Activated CD8-positive, alpha-beta T cell treated with anti-CD3 and anti-CD28 coated beads for 36 hours (primary cell): ENCODE results near the gene CCDC38. TPM values are rescaled to one million over a fixed set of nuclear protein-coding genes. Genes with fewer than 3 reads are reported as not detected.

Experiments used
- ATAC-seq: fragments of 200-7000 bp; cut with Tn5 transposase; one replicate; pipeline ENCODE4 v1.10.0; 2021; ENCODE audit warnings: mild to moderate bottlenecking, moderate library complexity
- CTCF ChIA-PET: fragments of 350-600 bp; sonication (Branson Sonifier 250); formaldehyde crosslinking; loops from one replicate; lab custom pipeline; 2021; ENCODE audit warnings: antibody characterized with exemption; lab: Charles Lee
- POLR2A ChIA-PET: fragments of 350-600 bp; sonication (Branson Sonifier 250); formaldehyde crosslinking; loops from one replicate; lab custom pipeline; 2021; ENCODE audit warnings: antibody characterized with exemption; lab: Charles Lee
- DNase-seq: peaks from one replicate; pipeline ENCODE4 v3.0.0-alpha.2; 2020
- H3K27ac Mint-ChIP-seq: one replicate; pipeline ENCODE4 v1.8.0; 2021; ENCODE audit warnings: mild to moderate bottlenecking, mixed read lengths
- H3K27me3 Mint-ChIP-seq: one replicate; pipeline ENCODE4 v1.8.0; 2021; ENCODE audit warnings: mixed read lengths
- H3K36me3 Mint-ChIP-seq: one replicate; pipeline ENCODE4 v1.8.0; 2021; ENCODE audit warnings: low read depth, mixed read lengths
- H3K4me1 Mint-ChIP-seq: one replicate; pipeline ENCODE4 v1.8.0; 2021; ENCODE audit warnings: low read depth, mixed read lengths
- H3K4me3 Mint-ChIP-seq: one replicate; pipeline ENCODE4 v1.8.0; 2021; ENCODE audit warnings: mild to moderate bottlenecking, moderate library complexity, mixed read lengths
- H3K9me3 Mint-ChIP-seq: one replicate; pipeline ENCODE4 v1.8.0; 2021; ENCODE audit warnings: mixed read lengths
- CTCF ChIP-seq: fragments of 200-600 bp; IDR thresholded peaks from one replicate; pipeline ENCODE4 v1.8.0; 2022; ENCODE audit warnings: antibody characterized with exemption, mild to moderate bottlenecking
- intact Hi-C: fragments of 100-400 bp; cut with micrococcal nuclease; formaldehyde crosslinking; loops from one replicate; pipeline ENCODE4 v1.10.0; 2022
- total RNA-seq, 2 experiments: library from RNA; stranded (reverse); gene quantifications; one replicate each; pipeline ENCODE4 v1.2.3, GENCODE V29; 2021

Gene CCDC38
- total RNA-seq, 2 experiments from 2014 or later: 0.18 to 0.34 TPM

GRCh38 chr12:95882873-95883272, 59.5 kb downstream of the CCDC38 start:
- Mint-ChIP-seq H3K4me1 (no peaks in the 10 kb centered on the region), H3K9me3 (no peaks in the 10 kb centered on the region), H3K36me3 (no peaks in the 10 kb centered on the region), H3K4me3 (no peak overlapping the region), H3K27me3 (peaks cover 2% of the 10 kb centered on the region), H3K27ac (no peak overlapping the region)
- no peak for TF ChIP-seq CTCF
- POLR2A ChIA-PET: interaction anchor here (0.9 kb wide), 1 partner anchor 13 kb away, joined by 3 read pairs; no protein-coding TSS in a partner anchor
- DNase-seq: no peak
- CTCF ChIA-PET: no interaction called here
- ATAC-seq: no peak
- intact Hi-C loops: no loop called here

- TF ChIP-seq CTCF: no peak
- no peaks in the 10 kb centered on the region for H3K9me3 Mint-ChIP-seq
- H3K4me1 Mint-ChIP-seq: no peaks in the 10 kb centered on the region
- no peak overlapping the region for H3K4me3 Mint-ChIP-seq
- H3K27me3 Mint-ChIP-seq: no peaks in the 10 kb centered on the region
- no peak overlapping the region for H3K27ac Mint-ChIP-seq
- POLR2A ChIA-PET: interaction anchor here (0.9 kb wide), 1 partner anchor 12 kb away, joined by 3 read pairs; no protein-coding TSS in a partner anchor
- intact Hi-C loops: no loop called here
- ATAC-seq (no peak), DNase-seq (no peak)
- no peaks in the 10 kb centered on the region for H3K36me3 Mint-ChIP-seq
- CTCF ChIA-PET: no interaction called here
Measured at GRCh38 chr12:95882080-95882479, 60.3 kb downstream of the CCDC38 start.

- H3K4me1 Mint-ChIP-seq: no peaks in the 10 kb centered on the region
Measured at GRCh38 chr12:95881331-95881955, 61.0 kb downstream of the CCDC38 start.

GRCh38 chr12:95880895-95881294, 61.5 kb downstream of the CCDC38 start:
- ATAC-seq: no peak
- CTCF ChIA-PET: no interaction called here
- intact Hi-C loops: no loop called here

More at GRCh38 chr12:95881331-95881955, 61.0 kb downstream of the CCDC38 start:
- TF ChIP-seq CTCF: no peak
- ChIA-PET POLR2A (no interaction called here), CTCF (no interaction called here)
- Mint-ChIP-seq H3K27ac (no peak overlapping the region), H3K4me3 (no peak overlapping the region), H3K27me3 (no peaks in the 10 kb centered on the region), H3K9me3 (no peaks in the 10 kb centered on the region), H3K36me3 (no peaks in the 10 kb centered on the region)
- intact Hi-C loops: no loop called here
- ATAC-seq (no peak), DNase-seq (no peak)

More at GRCh38 chr12:95880895-95881294, 61.5 kb downstream of the CCDC38 start:
- POLR2A ChIA-PET: interaction anchor here (1.6 kb wide), 1 partner anchor 16 kb away, joined by 3 read pairs; no protein-coding TSS in a partner anchor
- no peak overlapping the region for H3K4me3 Mint-ChIP-seq
- TF ChIP-seq CTCF: no peak
- DNase-seq: no peak
- no peaks in the 10 kb centered on the region for H3K4me1 Mint-ChIP-seq
- no peaks in the 10 kb centered on the region for H3K9me3 Mint-ChIP-seq
- no peak overlapping the region for H3K27ac Mint-ChIP-seq
- no peaks in the 10 kb centered on the region for H3K27me3 Mint-ChIP-seq
- no peaks in the 10 kb centered on the region for H3K36me3 Mint-ChIP-seq
